H9 (cell line): ENCODE data around the gene POFUT2. TPM values are rescaled to one million over a fixed set of nuclear protein-coding genes. Genes with fewer than 3 reads are reported as not detected.

ENCODE experiments used
- DNase-seq: peaks from one replicate; pipeline ENCODE4 v3.0.0-alpha.2; 2017
- H2AFZ ChIP-seq: one replicate; pipeline ENCODE4 v1.6.1; 2013; ENCODE audit warnings: mild to moderate bottlenecking, low read length, control low read depth, moderate library complexity
- H2AK5ac ChIP-seq: 2 replicates; pipeline ENCODE4 v1.6.1; 2013; ENCODE audit warnings: low read length, control low read depth, mixed read lengths; ENCODE audit not compliant: insufficient read length
- H2BK120ac ChIP-seq: one replicate; pipeline ENCODE4 v1.6.1; 2013; ENCODE audit warnings: low read depth, mild to moderate bottlenecking, low read length, control low read depth, inconsistent platforms; ENCODE audit not compliant: poor library complexity, severe bottlenecking
- H2BK12ac ChIP-seq: 2 replicates; pipeline ENCODE4 v1.6.1; 2013; ENCODE audit warnings: low read length, control low read depth, mixed read lengths, low read depth; ENCODE audit not compliant: insufficient read length
- H2BK15ac ChIP-seq: 2 replicates; pipeline ENCODE4 v1.6.1; 2013; ENCODE audit warnings: low read depth, low read length, control low read depth
- H2BK20ac ChIP-seq: one replicate; pipeline ENCODE4 v1.6.1; 2013; ENCODE audit warnings: low read depth, mild to moderate bottlenecking, low read length, control low read depth, inconsistent platforms; ENCODE audit not compliant: poor library complexity, severe bottlenecking
- H2BK5ac ChIP-seq: 2 replicates; pipeline ENCODE4 v1.6.1; 2013; ENCODE audit warnings: low read length, control low read depth, mixed read lengths; ENCODE audit not compliant: insufficient read length
- H3K14ac ChIP-seq: 2 replicates; pipeline ENCODE4 v1.6.1; 2013; ENCODE audit warnings: low read length, control low read depth; ENCODE audit not compliant: insufficient read depth
- H3K18ac ChIP-seq: 2 replicates; pipeline ENCODE4 v1.6.1; 2013; ENCODE audit warnings: low read depth, mild to moderate bottlenecking, mixed read lengths, low read length, control low read depth; ENCODE audit not compliant: insufficient read length
- H3K23ac ChIP-seq: 2 replicates; pipeline ENCODE4 v1.6.1; 2013; ENCODE audit warnings: low read length, control low read depth, mixed read lengths, low read depth; ENCODE audit not compliant: insufficient read length
- H3K23me2 ChIP-seq: 2 replicates; pipeline ENCODE4 v1.6.1; 2013; ENCODE audit warnings: low read depth, mild to moderate bottlenecking, mixed read lengths, low read length, control low read depth; ENCODE audit not compliant: insufficient read length, poor library complexity, severe bottlenecking
- H3K27ac ChIP-seq: 2 replicates; pipeline ENCODE4 v1.5.1; 2013; ENCODE audit warnings: low read length, control low read depth, mixed read lengths, low read depth; ENCODE audit not compliant: insufficient read length
- H3K27me3 ChIP-seq: 2 replicates; pipeline ENCODE4 v1.6.1; 2013; ENCODE audit warnings: low read length, control low read depth, inconsistent platforms; ENCODE audit not compliant: insufficient read depth
- H3K4ac ChIP-seq: 2 replicates; pipeline ENCODE4 v1.6.1; 2013; ENCODE audit warnings: low read depth, mild to moderate bottlenecking, control low read depth, inconsistent platforms, low read length, moderate library complexity
- H3K4me1 ChIP-seq: 2 replicates; pipeline ENCODE4 v1.6.1; 2013; ENCODE audit warnings: low read length, control low read depth, inconsistent platforms; ENCODE audit not compliant: insufficient read depth
- H3K4me2 ChIP-seq: 2 replicates; pipeline ENCODE4 v1.6.1; 2013; ENCODE audit warnings: low read length, control low read depth, mixed read lengths; ENCODE audit not compliant: insufficient read length, insufficient read depth
- H3K56ac ChIP-seq: 2 replicates; pipeline ENCODE4 v1.6.1; 2013; ENCODE audit warnings: low read depth, mild to moderate bottlenecking, mixed read lengths, low read length, control low read depth; ENCODE audit not compliant: insufficient read length
- H3K79me1 ChIP-seq: 2 replicates; pipeline ENCODE4 v1.6.1; 2013; ENCODE audit warnings: low read depth, mild to moderate bottlenecking, moderate library complexity, low read length, control low read depth, inconsistent platforms; ENCODE audit not compliant: insufficient read depth, poor library complexity, severe bottlenecking
- H3K79me2 ChIP-seq: 2 replicates; pipeline ENCODE4 v1.6.1; 2013; ENCODE audit warnings: low read length, control low read depth, inconsistent platforms; ENCODE audit not compliant: insufficient read depth
- H3K9ac ChIP-seq: 2 replicates; pipeline ENCODE4 v1.6.1; 2013; ENCODE audit warnings: low read length, control low read depth, mixed read lengths; ENCODE audit not compliant: insufficient read length; ENCODE audit errors: extremely low read depth
- H3K9me3 ChIP-seq: one replicate; pipeline ENCODE4 v1.6.1; 2013; ENCODE audit warnings: low read depth, low read length, inconsistent platforms; ENCODE audit not compliant: control insufficient read depth
- H3T11ph ChIP-seq: one replicate; pipeline ENCODE4 v1.6.1; 2013; ENCODE audit warnings: mild to moderate bottlenecking, low read length, control low read depth, inconsistent platforms
- H4K20me1 ChIP-seq: one replicate; pipeline ENCODE4 v1.6.1; 2013; ENCODE audit not compliant: control insufficient read depth, insufficient read length, insufficient read depth
- H4K5ac ChIP-seq: 2 replicates; pipeline ENCODE4 v1.6.1; 2013; ENCODE audit warnings: low read depth, mild to moderate bottlenecking, mixed read lengths, low read length, control low read depth; ENCODE audit not compliant: insufficient read length
- H4K8ac ChIP-seq: replicated peaks from 2 replicates; pipeline ENCODE4 v1.6.1; 2013; ENCODE audit warnings: low read length, control low read depth, mixed read lengths, low read depth; ENCODE audit not compliant: insufficient read length
- H4K91ac ChIP-seq: 2 replicates; pipeline ENCODE4 v1.6.1; 2013; ENCODE audit warnings: low read depth, mild to moderate bottlenecking, moderate library complexity, mixed read lengths, low read length, control low read depth; ENCODE audit not compliant: insufficient read length
- H3K27ac Mint-ChIP-seq, 3 experiments: 2 replicates in 2 of 3; 3 replicates in 1 of 3; pipeline ENCODE4 v1.8.0; 2020 to 2021; ENCODE audit warnings: mixed read lengths in 3 of 3, mild to moderate bottlenecking in 1 of 3, moderate library complexity in 1 of 3
- H3K27me3 Mint-ChIP-seq: 2 replicates; pipeline ENCODE4 v1.8.0; 2021; ENCODE audit warnings: low read depth, mild to moderate bottlenecking, moderate library complexity, mixed read lengths
- H3K36me3 Mint-ChIP-seq, 3 experiments: 2 replicates in 2 of 3; 3 replicates in 1 of 3; pipeline ENCODE4 v1.8.0; 2020 to 2021; ENCODE audit warnings: low read depth in 3 of 3, mixed read lengths in 3 of 3; ENCODE audit not compliant: insufficient read depth in 1 of 3
- H3K4me1 Mint-ChIP-seq, 2 experiments: 2 replicates each; pipeline ENCODE4 v1.8.0; 2020; ENCODE audit warnings: mixed read lengths in 2 of 2
- H3K4me3 Mint-ChIP-seq, 2 experiments: 2 replicates in 1 of 2; 3 replicates in 1 of 2; pipeline ENCODE4 v1.8.0; 2020 to 2021; ENCODE audit warnings: mild to moderate bottlenecking in 2 of 2, mixed read lengths in 2 of 2, moderate library complexity in 1 of 2
- H3K9me3 Mint-ChIP-seq, 2 experiments: 2 replicates in 1 of 2; 3 replicates in 1 of 2; pipeline ENCODE4 v1.8.0; 2020; ENCODE audit warnings: mild to moderate bottlenecking in 2 of 2, mixed read lengths in 2 of 2, moderate library complexity in 1 of 2
- WGBS: extraction: QIAGEN DNeasy Blood & Tissue Kit; methylation state at CpG from one replicate; pipeline ENCODE4 v1.1.7; 2013; ENCODE audit warnings: missing lambda C conversion rate, low lambda C conversion rate, mixed read lengths; ENCODE audit not compliant: insufficient read length; ENCODE audit errors: extremely low coverage; 5-methylcytosine and 5-hydroxymethylcytosine counted together
- total RNA-seq: library from RNA; stranded (reverse); gene quantifications from 2 replicates; pipeline ENCODE4 v1.2.1, GENCODE V29; 2021
- TF ChIP-seq, protein P1 (sequence below): fragments of 200-600 bp; sonication (generic); conservative IDR thresholded peaks from 3 replicates; pipeline ENCODE4 v1.8.0; 2021; ENCODE audit warnings: antibody characterized with exemption, mild to moderate bottlenecking

The POFUT2 gene
- total RNA-seq, 1 experiment from 2014 or later, result 34.8 TPM

DNA sequence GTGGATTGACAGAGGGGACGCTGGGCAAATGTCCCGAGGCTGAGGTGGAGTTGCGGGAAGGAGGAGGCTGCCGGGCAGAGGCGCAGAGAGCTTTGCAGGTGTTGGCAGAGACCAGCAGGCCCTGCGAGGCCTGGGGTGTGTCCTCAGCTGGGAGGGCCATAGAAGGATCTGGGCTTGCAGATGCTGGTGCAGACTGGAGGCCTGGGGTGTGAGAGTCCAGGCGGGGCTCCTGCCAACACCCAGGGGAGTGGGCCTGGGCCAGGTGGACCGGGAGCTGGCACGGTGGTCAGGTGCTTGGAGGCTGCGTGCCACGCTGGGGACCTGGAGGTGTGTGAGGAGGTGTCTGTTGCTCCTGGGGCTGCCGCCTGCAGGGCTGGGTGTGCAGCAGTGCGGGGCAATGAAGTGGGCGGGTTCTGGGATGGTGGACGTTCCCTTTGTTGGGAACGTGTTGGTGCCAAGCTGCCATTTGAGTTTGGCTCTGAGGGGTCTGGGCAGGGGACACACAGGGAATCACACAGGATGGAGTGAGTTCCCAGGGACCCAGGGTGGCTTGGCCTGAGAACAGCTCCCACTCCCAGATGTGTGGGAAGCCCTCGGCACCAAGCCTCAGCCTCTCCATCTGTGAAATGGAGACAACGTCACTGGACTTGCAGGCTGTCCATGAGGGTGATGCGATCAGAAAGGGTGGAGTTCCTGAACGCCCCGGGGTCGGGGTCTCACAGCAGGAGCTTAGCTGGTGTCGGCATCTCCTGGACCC is 39.9 kb upstream of the POFUT2 start:
- H2BK12ac ChIP-seq, result no peak overlapping the region
- H3K27ac Mint-ChIP-seq, result peak overlapping the region in 1 of 3 experiments; percentile 11; a peak in 2 of 7 replicates

More for the DNA sequence above, 39.9 kb upstream of the POFUT2 start:
- Histone ChIP-seq H2BK120ac (no peak overlapping the region), H2AFZ (no peak overlapping the region), H3K4me2 (no peak overlapping the region), H4K20me1 (no peaks in the 10 kb centered on the region), H3T11ph (no peak overlapping the region), H4K91ac (no peak overlapping the region), H3K9me3 (no peaks in the 10 kb centered on the region), H3K56ac (no peak overlapping the region), H3K4me1 (peaks cover 2% of the 10 kb centered on the region; the same call in 1 of the 2 replicates), H3K23ac (no peak overlapping the region), H3K79me1 (no peaks in the 10 kb centered on the region), H2AK5ac (no peak overlapping the region), H3K23me2 (no peaks in the 10 kb centered on the region), H2BK15ac (no peak overlapping the region), H3K79me2 (no peaks in the 10 kb centered on the region), H4K5ac (no peak overlapping the region), H3K14ac (no peak overlapping the region; the same call in 1 of the 2 replicates), H3K9ac (no peak overlapping the region), H3K4ac (no peak overlapping the region), H2BK20ac (no peak overlapping the region), H4K8ac (no peak overlapping the region), H3K27me3 (no peaks in the 10 kb centered on the region), H3K18ac (peak overlapping the region; percentile 19), H3K27ac (no peak overlapping the region), H2BK5ac (no peak overlapping the region)
- WGBS, result no CpG with 5 or more reads among the region's 23 CpGs
- Mint-ChIP-seq H3K27me3 (peaks cover 8% of the 10 kb centered on the region), H3K4me1 (peaks cover 32 to 48% of the 10 kb centered on the region in 2 experiments), H3K36me3 (0 out of 7 replicates have a peak, but pooled peaks cover 0 to 2% (median 0%) of the 10 kb centered on the region in 3 experiments), H3K9me3 (no peaks in the 10 kb centered on the region; a peak in 2 of 5 replicates), H3K4me3 (no peak overlapping the region)
- DNase-seq, result no peak
- TF ChIP-seq, protein P1, sequence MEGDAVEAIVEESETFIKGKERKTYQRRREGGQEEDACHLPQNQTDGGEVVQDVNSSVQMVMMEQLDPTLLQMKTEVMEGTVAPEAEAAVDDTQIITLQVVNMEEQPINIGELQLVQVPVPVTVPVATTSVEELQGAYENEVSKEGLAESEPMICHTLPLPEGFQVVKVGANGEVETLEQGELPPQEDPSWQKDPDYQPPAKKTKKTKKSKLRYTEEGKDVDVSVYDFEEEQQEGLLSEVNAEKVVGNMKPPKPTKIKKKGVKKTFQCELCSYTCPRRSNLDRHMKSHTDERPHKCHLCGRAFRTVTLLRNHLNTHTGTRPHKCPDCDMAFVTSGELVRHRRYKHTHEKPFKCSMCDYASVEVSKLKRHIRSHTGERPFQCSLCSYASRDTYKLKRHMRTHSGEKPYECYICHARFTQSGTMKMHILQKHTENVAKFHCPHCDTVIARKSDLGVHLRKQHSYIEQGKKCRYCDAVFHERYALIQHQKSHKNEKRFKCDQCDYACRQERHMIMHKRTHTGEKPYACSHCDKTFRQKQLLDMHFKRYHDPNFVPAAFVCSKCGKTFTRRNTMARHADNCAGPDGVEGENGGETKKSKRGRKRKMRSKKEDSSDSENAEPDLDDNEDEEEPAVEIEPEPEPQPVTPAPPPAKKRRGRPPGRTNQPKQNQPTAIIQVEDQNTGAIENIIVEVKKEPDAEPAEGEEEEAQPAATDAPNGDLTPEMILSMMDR, result no peak
